Measurements from ENCODE around the gene FBXO33. TPM values are rescaled to one million over a fixed set of nuclear protein-coding genes. Genes with fewer than 3 reads are reported as not detected.

FBXO33 gene
- polyA plus RNA-seq (29.0 and 32.0 TPM in 2 replicates), polyA minus RNA-seq (29.2 and 33.6 TPM in 2 replicates)

- H3K9me3 ChIP-seq (ENCODE audit: low read length): no peaks in the 10 kb centered on the region
- peaks cover 5% of the 10 kb centered on the region for H3F3A ChIP-seq (ENCODE audit: insufficient read depth, low read length, poor library complexity, severe bottlenecking)
- no peaks in the 10 kb centered on the region for H3K36me3 ChIP-seq (ENCODE audit: insufficient read depth, low read length)
- H3K9me2 ChIP-seq (ENCODE audit: insufficient read depth, low read length): no peaks in the 10 kb centered on the region
- peak within 1 kb of the TSS; percentile 98 for H3K4me2 ChIP-seq (ENCODE audit: low read length)
- TF ChIP-seq TAF1 (IDR thresholded peaks at IDR 0.05; ENCODE audit: low read depth) (peak; percentile 74), EP300 (conservative IDR thresholded peaks at IDR 0.05; ENCODE audit: poor library complexity, severe bottlenecking) (peak; percentile 69), CTCF (IDR thresholded peaks at IDR 0.05; ENCODE audit: poor library complexity, severe bottlenecking) (no peak), POLR2AphosphoS5 (IDR thresholded peaks at IDR 0.05) (no peak), MXI1 (conservative IDR thresholded peaks at IDR 0.05; ENCODE audit: poor library complexity, severe bottlenecking) (peak; percentile 5)
- H3K27ac ChIP-seq (ENCODE audit: low read length): peak within 1 kb of the TSS; percentile 95
- H3K27me3 ChIP-seq (ENCODE audit: insufficient read depth, low read depth, low read length): no peaks in the 10 kb centered on the region
- H2AFZ ChIP-seq (ENCODE audit: low read depth, low read length): peak within 1 kb of the TSS; percentile 91
- peak within 1 kb of the TSS; percentile 79 for H3K4me3 ChIP-seq (ENCODE audit: low read length)
- peaks cover 44% of the 10 kb centered on the region for H3K79me2 ChIP-seq (replicated peaks; ENCODE audit: insufficient read depth, low read length)
- H3K9ac ChIP-seq (ENCODE audit: low read length): peak within 1 kb of the TSS; percentile 87
- peaks cover 8% of the 10 kb centered on the region for H4K20me1 ChIP-seq (ENCODE audit: insufficient read depth)
Measured at GRCh38 chr14:39432179-39432618, at the start of gene FBXO33. Gene FBXO33 (minus strand): TSS chr14:39432433. CDS start chr14:39432162, 271 bp downstream.

GRCh38 chr14:39474416-39474911 is 42.2 kb upstream of the FBXO33 start:
- no peak overlapping the region for H2AFZ ChIP-seq (ENCODE audit: low read depth, low read length)
- H3K79me2 ChIP-seq (replicated peaks; ENCODE audit: insufficient read depth, low read length): no peaks in the 10 kb centered on the region
- H3K9me2 ChIP-seq (ENCODE audit: insufficient read depth, low read length): no peaks in the 10 kb centered on the region
- no peaks in the 10 kb centered on the region for H3F3A ChIP-seq (ENCODE audit: insufficient read depth, low read length, poor library complexity, severe bottlenecking)
- no peaks in the 10 kb centered on the region for H3K9me3 ChIP-seq (ENCODE audit: low read length)
- H3K36me3 ChIP-seq (ENCODE audit: insufficient read depth, low read length): no peaks in the 10 kb centered on the region
- TF ChIP-seq POLR2AphosphoS5 (IDR thresholded peaks at IDR 0.05): no peak
- TF ChIP-seq SMC3 (conservative IDR thresholded peaks at IDR 0.05; ENCODE audit: poor library complexity): no peak
- TF ChIP-seq MXI1 (conservative IDR thresholded peaks at IDR 0.05; ENCODE audit: poor library complexity, severe bottlenecking): no peak
- TF ChIP-seq TAF1 (IDR thresholded peaks at IDR 0.05; ENCODE audit: low read depth): no peak
- TF ChIP-seq RAD21 (conservative IDR thresholded peaks at IDR 0.05): no peak
- no peak for TF ChIP-seq CTCF (IDR thresholded peaks at IDR 0.05; ENCODE audit: poor library complexity, severe bottlenecking)
- TF ChIP-seq EZH2 (IDR thresholded peaks at IDR 0.05; ENCODE audit: borderline replicate concordance, insufficient read depth, low read length, poor library complexity, severe bottlenecking): no peak
- TF ChIP-seq EP300 (conservative IDR thresholded peaks at IDR 0.05; ENCODE audit: poor library complexity, severe bottlenecking): no peak
- TF ChIP-seq REST (IDR thresholded peaks at IDR 0.05; ENCODE audit: borderline replicate concordance): no peak
- no peak overlapping the region for H3K9ac ChIP-seq (ENCODE audit: low read length)
- H3K4me3 ChIP-seq (ENCODE audit: low read length): no peak overlapping the region
- H3K4me2 ChIP-seq (ENCODE audit: low read length): no peak overlapping the region
- no peaks in the 10 kb centered on the region for H3K27me3 ChIP-seq (ENCODE audit: insufficient read depth, low read depth, low read length)
- no peaks in the 10 kb centered on the region for H4K20me1 ChIP-seq (ENCODE audit: insufficient read depth)
- H3K27ac ChIP-seq (ENCODE audit: low read length): no peak overlapping the region
